ENCODE data around the gene HSBP1.

HSBP1 gene

DNA sequence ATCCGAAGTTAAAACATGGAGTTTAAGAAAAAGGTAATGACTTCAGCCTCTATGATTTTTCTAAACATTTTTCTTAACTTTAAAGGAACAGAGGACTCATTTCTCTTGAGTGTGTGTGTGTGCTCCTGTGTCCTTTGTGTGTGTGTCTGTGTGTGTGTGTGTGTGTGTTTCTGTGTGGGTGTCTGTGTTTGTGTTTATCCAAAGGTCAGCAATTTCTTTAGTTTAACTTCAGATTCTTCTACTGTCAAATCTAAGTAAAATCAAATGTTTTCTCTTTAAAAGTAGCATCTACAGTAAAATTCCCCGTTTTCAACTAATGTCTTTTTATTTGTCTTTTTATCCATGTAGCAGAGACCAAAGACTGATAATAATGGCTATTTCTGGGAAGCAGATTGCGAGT lies 31.8 kb downstream of the HSBP1 start:
- DNase-seq (ENCODE audit: low read depth in 2 of 2): no peak

DNA sequence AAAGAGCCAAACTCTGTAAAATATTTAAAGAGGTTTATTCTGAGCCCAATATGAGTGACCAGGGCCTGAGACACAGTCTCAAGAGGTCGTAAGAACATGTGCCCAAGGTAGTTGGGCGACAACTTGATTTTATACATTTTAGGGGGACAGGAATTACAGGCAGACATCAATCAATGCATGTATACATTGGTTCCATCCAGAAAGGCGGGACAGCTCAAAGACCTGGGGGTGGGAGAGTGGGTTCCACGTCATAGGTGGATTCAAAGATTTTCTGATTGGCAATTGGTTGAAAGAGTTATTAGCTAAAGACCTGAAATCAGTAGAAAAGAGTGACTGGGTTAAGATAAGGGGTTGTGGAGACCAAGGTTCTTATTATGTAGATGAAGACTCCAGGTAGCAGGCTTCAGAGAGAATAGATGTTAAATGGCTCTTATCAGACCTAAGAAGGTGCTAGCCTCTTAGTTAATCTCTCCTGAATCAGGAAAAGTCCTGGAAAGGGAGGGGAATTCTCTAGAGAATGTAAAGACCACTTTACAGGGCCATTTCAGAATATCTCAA lies 32.4 kb downstream of the HSBP1 start:
- DNase-seq (ENCODE audit: low read depth in 2 of 2): no peak

DNA sequence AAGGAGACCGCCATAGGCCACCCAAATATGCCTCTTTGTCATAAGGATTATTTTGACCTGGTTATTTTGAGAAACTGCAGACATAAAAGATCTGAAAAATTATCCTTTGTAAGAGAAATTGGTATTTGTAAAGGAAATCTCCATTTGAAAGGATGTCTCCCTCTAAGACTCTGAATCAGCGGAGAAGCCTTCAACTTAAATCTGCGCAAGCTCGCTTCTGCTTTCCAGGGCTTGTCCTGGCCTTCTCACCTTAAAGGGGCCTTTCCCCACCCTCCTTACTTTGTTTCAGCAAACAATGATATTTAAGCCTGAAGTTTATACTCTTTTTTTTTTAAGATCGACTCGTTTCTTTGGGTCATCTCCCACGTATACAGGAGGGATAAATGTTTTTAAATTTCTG lies 34.5 kb downstream of the HSBP1 start:
- no peak for DNase-seq (ENCODE audit: low read depth in 2 of 2)

DNA sequence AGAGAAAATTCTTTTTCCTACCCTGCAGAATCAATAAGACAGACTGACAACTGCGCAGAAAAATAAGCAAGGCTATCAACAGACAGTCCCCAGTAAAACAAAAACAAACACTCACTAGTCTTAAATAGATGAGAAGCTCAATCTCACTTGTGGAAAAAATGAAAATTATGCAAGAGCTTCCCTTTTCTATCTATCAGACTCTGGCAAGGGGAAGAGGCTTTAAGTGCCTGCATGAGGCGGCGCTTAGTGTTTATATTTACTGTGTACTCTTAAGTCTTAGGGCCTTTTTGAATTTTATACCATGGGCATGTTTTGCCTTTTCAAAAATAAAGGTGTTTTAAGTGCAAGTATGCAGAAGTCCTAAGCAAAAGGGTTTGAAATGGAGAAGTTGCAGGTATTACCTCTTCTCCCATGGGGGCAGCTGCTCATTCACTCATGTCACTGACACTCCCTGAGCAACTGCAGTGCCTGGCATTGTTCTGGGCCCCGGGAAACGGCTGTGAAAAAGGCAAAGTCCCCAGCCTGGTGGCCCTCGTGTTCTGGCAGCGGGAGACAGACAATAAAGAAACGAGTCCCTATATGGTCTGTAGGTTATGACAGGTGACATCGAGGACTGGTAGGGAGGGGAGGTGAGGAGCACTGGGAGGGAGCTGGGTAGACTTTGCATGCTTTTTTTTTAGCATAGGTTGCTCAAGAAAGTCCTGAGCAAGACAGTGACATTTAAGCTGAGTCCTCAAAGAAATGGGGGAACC lies 35.2 kb downstream of the HSBP1 start:
- DNase-seq (ENCODE audit: low read depth in 2 of 2): no peak

DNA sequence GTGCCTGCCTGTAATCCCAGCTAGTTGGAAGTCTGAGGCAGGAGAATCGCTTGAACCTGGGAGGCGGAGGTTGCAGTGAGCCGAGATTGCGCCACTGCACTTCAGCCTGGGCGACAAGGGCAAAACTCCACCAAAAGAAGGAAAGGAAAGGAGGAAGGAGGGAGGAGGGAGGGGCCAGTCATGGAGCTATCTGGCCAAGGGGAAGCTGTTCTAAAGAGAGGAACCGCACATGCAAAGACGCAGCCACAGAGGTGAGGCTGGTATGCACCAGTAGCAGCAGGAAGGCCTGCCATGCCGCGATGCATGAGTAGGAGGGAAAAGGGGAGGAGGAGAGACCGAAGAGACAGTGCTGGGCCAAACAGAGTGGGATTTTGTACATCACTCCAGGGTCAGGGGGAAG lies 35.9 kb downstream of the HSBP1 start:
- no peak for DNase-seq (ENCODE audit: low read depth in 2 of 2)

DNA sequence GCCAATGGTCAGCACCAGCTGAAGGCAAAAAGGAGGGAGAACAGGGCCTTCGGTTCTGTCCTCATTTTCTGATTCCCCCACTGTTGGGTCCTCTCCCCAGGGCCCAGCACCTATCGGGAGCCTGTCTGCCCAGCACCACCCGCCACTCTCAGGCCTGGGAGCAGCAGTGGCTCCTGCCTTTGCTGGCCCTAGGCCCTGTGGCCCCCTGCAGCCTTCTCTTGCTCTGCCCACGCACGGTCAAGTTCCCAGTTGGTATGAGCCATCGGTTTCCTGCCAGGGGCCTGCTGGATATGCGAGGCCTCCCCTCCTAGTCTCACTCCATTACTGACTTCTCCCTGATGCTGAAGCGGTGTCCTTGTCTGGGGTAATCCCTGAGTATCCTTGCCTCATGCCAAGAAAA lies 37.5 kb downstream of the HSBP1 start:
- no peak for DNase-seq (ENCODE audit: low read depth in 2 of 2)

DNA sequence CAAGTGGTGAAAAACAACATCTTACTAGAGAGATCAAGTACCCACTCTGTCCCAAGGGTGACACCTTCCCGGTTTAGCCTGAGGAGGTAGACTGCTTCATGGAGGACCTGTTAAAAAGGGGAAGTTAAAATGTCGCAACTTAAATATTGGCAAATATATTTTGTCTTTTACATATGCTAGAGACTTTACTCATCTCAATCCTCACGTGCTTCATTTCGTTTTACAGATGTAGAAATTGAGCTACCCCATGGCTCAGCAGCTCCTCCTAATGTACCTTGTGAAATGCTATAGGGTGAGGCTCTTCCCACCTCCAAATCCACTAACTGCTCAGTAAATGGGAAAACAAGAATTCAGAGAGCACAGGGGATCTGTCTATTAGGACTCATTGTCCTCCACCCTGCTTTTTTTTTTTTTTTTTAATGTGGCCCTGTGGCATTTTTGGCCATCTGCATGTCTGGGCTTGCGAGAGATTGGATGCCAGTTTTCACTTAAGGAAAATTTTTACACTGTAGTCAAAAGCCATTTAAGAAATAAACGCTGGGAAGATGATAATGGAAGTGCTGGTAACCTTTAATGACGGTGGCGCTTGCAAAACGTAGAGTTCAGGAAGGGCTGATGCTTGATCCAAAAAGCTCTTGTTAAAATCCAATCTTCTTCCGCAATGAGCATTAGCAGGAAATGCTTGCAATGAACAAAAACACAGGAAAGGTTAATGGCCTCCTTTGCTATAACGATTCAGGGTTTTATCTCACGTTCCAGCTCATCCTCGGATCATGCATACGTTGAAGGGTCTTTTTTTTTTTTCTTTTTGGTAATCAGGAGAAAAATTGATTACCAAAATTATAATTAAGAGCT lies 39.8 kb downstream of the HSBP1 start:
- DNase-seq (ENCODE audit: low read depth in 2 of 2): no peak

DNA sequence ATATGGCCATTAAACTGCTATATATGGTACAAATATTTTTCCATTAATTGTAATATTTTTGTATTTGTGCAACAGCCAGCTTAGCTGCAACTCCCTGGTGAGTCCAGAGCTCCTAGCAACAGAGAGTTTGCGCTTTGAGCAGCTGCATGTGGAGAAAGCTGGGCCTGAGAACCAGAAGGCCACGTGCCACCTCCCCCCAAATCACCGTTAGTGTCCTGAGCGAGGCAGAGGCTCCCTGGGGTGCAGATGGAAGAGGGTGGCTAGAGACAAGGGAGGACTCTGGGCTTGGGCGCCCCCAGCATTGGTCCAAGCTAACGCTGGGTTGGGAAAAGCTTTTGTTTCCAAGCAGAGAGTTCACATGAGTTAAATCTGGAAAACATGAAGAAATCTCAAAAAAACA lies 41.6 kb downstream of the HSBP1 start:
- no peak for DNase-seq (ENCODE audit: low read depth in 2 of 2)

DNA sequence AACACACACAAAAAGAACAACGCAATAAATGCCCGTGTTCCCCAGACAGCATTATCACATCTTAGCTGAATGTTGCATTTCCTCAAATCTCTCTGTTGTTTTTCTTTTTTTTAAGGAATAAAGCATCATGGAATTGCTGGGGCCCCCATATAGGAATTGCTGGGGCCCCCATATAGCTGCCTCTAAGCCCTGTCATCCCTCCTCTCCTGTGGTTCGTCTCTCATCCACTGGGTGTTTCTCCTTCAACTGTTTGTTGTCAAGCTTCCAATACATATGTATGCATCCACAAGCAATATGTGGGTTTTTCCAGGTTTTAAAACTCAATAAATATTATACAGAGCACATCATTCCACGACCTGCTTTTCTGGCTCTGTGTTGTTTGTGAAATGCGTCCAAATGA lies 43.2 kb downstream of the HSBP1 start:
- no peak for DNase-seq (ENCODE audit: low read depth in 2 of 2)

DNA sequence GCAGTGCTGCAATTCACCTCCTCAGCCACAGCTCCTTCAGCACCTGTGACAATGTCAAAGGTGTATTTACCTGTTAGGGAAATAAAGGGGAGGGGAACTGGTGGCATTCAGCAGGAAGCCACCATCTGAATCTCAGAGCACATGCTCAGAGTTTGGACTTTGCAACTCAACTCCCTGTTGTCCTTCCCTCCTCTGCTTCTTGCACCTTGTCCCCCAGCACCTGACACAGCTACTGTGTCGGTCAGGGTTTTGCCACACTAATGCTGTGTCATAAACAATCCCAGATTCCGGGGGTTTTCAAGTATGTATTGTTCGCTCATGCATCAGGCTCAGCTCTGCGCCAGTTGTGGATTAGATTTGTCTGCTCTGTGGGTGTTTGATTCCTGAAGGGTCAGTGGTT lies 43.7 kb downstream of the HSBP1 start:
- DNase-seq (ENCODE audit: low read depth in 2 of 2): no peak

DNA sequence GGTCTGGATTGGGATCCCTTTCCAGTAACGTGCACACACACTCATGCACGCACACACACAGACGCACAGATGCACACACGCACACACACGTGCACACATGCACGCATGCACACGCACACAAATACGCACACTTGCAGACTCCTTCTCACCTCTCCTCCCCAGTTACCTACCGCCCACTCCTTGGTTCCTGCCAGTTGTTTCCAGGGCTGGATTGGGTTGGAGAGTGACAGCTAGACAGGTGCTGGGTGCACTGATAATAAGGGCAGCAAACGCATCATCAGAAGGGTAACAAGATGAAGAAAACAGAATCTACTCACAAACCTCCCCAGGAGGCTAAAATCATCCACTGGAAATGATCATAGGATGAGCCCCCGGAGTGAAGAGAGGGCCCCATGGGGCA lies 45.0 kb downstream of the HSBP1 start:
- no peak for DNase-seq (ENCODE audit: low read depth in 2 of 2)

DNA sequence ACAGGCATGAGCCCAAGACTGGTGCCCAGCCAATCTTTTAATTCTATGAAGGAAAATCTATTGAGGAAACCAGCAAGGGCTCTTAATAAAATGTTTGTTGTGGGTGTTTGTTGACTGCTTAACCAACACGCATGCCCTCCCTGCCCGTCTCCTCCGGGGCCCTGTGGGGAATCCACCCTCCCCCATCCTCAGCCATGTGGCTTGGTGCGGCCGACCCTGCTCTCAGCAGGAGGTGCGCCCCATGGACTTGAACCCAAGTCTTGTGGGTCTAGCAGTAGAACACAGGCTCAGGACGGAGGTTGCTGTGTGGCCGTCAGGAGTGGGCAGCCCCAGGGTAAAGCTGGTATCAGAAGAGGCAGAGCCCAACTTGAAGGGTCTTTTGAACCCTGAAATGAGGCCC lies 46.1 kb downstream of the HSBP1 start:
- no peak for DNase-seq (ENCODE audit: low read depth in 2 of 2)

DNA sequence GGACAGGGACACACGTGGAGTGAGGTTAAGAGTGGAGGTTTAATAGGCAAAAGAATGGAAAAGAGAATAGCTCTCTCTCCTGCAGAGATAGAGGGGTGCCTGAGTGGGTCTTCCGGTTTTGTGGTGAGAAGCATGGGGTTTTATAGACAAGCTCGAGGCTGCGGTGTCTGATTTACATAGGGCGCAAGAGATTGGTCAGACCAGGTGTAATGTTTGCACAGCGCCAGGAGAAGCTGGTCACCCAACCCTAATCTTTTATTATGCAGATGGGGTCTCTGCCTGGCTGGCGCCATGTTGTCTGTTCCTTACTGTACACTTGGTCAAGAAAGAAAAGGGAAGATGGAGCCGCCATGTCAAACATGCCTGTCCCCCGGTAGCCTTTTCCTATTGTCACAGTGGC lies 46.6 kb downstream of the HSBP1 start:
- no peak for DNase-seq (ENCODE audit: low read depth in 2 of 2)

DNA sequence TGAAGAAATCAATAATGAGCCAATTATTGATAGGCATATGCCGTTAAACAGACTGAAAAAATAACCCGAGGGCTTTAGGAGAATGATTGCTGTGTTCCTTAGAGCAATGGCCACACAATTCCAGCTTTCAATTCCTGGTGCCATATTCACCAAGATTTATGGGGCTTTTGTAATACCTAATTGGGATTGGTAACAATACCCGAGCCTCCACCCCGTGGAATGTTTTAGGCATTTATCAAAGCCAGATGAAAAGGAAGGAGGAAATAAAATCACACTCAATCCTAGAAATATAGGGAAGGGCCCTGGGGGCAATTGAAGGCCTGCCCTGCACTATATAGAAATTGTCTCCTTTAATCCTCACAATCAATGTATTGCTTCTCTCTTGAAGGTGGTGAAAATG lies 49.0 kb downstream of the HSBP1 start:
- no peak for DNase-seq (ENCODE audit: low read depth in 2 of 2)

DNA sequence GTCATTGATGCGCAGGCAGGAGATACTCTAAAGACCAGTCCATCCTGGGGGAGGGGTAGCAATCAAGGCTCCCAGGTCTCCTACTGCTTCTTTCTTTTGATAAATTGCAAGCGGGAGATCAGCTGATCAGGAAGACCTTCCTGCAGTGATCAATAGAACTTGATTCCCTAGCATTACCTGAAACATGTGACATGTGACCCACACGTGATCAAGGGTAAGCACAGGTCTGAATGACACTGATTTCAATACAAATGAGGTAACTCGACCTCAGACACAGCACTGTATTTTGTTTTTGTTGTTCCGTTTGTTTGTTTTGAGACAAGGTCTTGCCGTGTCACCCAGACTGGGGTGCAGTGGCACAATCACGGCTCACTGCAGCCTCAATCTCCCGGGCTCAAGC lies 51.5 kb downstream of the HSBP1 start:
- no peak for DNase-seq (ENCODE audit: low read depth in 2 of 2)

DNA sequence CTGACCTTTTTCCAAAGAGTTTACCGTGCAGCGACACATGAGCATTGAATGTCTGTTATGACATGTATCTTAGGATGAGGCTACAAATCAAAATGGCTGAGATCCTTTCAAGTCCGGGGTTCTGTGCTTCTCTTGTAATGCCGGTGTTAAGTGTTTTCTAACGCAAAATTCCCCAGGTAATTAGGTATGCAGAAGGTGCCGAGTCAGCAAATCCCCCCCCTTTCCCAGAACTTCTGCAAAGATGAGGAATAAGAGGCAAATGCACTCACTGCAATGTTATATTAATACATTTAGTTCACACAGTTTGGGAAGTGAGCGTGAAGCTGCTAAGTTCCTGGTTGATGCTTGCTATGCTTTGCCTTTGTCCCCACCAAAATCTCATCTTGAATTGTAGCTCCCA lies 54.9 kb downstream of the HSBP1 start:
- DNase-seq (ENCODE audit: low read depth in 2 of 2): no peak

DNA sequence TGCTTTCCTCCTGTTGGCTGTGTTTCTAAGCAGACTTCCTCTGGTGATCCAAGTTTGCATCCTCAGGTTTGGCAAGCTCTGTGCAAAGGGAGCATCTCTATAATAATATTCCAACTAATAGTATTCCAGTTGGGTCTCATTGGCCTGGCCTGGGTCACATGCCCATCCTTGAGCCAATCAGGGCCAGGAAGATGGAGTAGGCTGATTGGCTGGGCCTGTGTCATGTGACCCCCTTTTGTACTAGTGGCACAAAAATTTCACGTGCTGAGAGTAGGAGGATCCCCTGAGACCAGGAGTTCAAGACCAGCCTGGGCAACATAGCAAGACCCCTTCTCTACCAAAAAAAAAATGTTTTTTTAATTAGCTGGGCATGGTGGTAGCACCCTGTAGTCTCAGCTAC lies 55.9 kb downstream of the HSBP1 start:
- no peak for DNase-seq (ENCODE audit: low read depth in 2 of 2)

Measured in stimulated activated CD8-positive, alpha-beta memory T cell treated with anti-CD3 and anti-CD28 coated beads, Interleukin-7, amount 100 ng/mL, for 1 hour (primary cell).